ENCODE data around the gene SLAMF7. TPM values are rescaled to one million over a fixed set of nuclear protein-coding genes. Genes with fewer than 3 reads are reported as not detected.

The SLAMF7 gene
- total and polyA plus RNA-seq, 10 of the 15 experiments (the other 5 are each of a cell fraction or from before 2014, with no cell fraction given): 66.6 to 284 (median 108) TPM

GRCh38 chr1:160716013-160716412 lies 23.0 kb upstream of the SLAMF7 start:
- H3K4me2 ChIP-seq (ENCODE audit: control insufficient read depth, insufficient read depth): no peak overlapping the region
- H3K9me3 ChIP-seq (replicated peaks; ENCODE audit: control insufficient read depth, insufficient read depth, low read length): no peaks in the 10 kb centered on the region
- no peak for ATAC-seq
- no peak for DNase-seq (ENCODE audit: low read depth, low spot score)
- H3K27me3 ChIP-seq (replicated peaks in 1 of 2; ENCODE audit: control insufficient read depth in 2 of 2, insufficient read depth in 2 of 2, low read length in 1 of 2): no peaks in the 10 kb centered on the region
- H3K79me2 ChIP-seq (ENCODE audit: control insufficient read depth, insufficient read depth, low read length): peaks cover 23% of the 10 kb centered on the region
- TF ChIP-seq IRF4 (IDR thresholded peaks at IDR 0.05; ENCODE audit: low read depth, low read length): no peak
- no peak for TF ChIP-seq RFX5 (IDR thresholded peaks at IDR 0.05; ENCODE audit: low read depth, low read length)
- no peak for TF ChIP-seq CBX5 (IDR thresholded peaks at IDR 0.05; ENCODE audit: low read depth)
- TF ChIP-seq MXI1 (IDR thresholded peaks at IDR 0.05; ENCODE audit: low read depth, low read length): no peak
- no peak for TF ChIP-seq IRF5 (IDR thresholded peaks at IDR 0.05; ENCODE audit: borderline replicate concordance)
- TF ChIP-seq, protein P1, sequence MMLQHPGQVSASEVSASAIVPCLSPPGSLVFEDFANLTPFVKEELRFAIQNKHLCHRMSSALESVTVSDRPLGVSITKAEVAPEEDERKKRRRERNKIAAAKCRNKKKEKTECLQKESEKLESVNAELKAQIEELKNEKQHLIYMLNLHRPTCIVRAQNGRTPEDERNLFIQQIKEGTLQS (IDR thresholded peaks at IDR 0.05; ENCODE audit: borderline replicate concordance, extremely low read depth, low read depth, low read length): no peak
- no peak for TF ChIP-seq CHD4 (IDR thresholded peaks at IDR 0.05)
- no peak for TF ChIP-seq MYC (IDR thresholded peaks at IDR 0.05; ENCODE audit: insufficient read depth, insufficient read length, insufficient replicate concordance, low read length, severe bottlenecking)
- TF ChIP-seq CEBPZ (IDR thresholded peaks at IDR 0.05; ENCODE audit: low read depth, low read length): no peak
- no peak for TF ChIP-seq NFYB (IDR thresholded peaks at IDR 0.05; ENCODE audit: insufficient read depth, low read depth, low read length)
- TF ChIP-seq ZBED1 (IDR thresholded peaks at IDR 0.05; ENCODE audit: borderline replicate concordance): no peak
- TF ChIP-seq RBBP5 (conservative IDR thresholded peaks at IDR 0.05): no peak
- no peak for TF ChIP-seq RCOR1 (conservative IDR thresholded peaks at IDR 0.05; ENCODE audit: low read depth, low read length)
- TF ChIP-seq NFXL1 (IDR thresholded peaks at IDR 0.05; ENCODE audit: borderline replicate concordance): no peak
- H3K4me1 ChIP-seq (ENCODE audit: control insufficient read depth, insufficient read depth, low read length): peaks cover 18% of the 10 kb centered on the region
- H3K4me3 ChIP-seq: no peak overlapping the region
- intact Hi-C loops (cut with micrococcal nuclease; ENCODE audit: unreplicated experiment) (no loop called here), in situ Hi-C loops (cut with MboI) (no loop called here)
- no peaks in the 10 kb centered on the region for H3K36me3 ChIP-seq (ENCODE audit: control insufficient read depth in 2 of 2, insufficient read depth in 2 of 2, low read length in 1 of 2)
- WGBS (ENCODE audit: insufficient coverage, insufficient replicate concordance, low lambda C conversion rate, missing lambda C conversion rate): 92% methylated on average over 1 of the region's 1 CpG
- H3K27ac ChIP-seq (ENCODE audit: control insufficient read depth, insufficient read depth): no peak overlapping the region
- no TSS peak for BruUV-seq (replicated peaks)
- FAIRE-seq: no peak
- H3K9ac ChIP-seq (ENCODE audit: control insufficient read depth, insufficient read depth, low read length): no peak overlapping the region
- H2AFZ ChIP-seq (ENCODE audit: control insufficient read depth, low read depth, low read length): no peak overlapping the region
- ChIA-PET CTCF (interaction anchor here (1.0 to 6.8 kb wide), 11 partner anchors 8 to 287 kb away, joined by 3 to 102 read pairs (median 5); no protein-coding TSS in a partner anchor), POLR2A (interaction anchor here (0.6 to 5.8 kb wide), 4 partner anchors 9 to 110 kb away, joined by 3 to 73 read pairs (median 4); no protein-coding TSS in a partner anchor), SMC1A (ENCODE audit: uncharacterized antibody, unreplicated experiment) (interaction anchor here (0.6 to 7.1 kb wide), 12 partner anchors 8 to 346 kb away, joined by 3 to 149 read pairs (median 4); no protein-coding TSS in a partner anchor), RAD21 (ENCODE audit: unreplicated experiment) (interaction anchor here (0.9 to 2.7 kb wide), 6 partner anchors 10 to 238 kb away, joined by 3 to 26 read pairs (median 6); partner anchors contain the start of gene ITLN2)
- no peaks in the 10 kb centered on the region for H4K20me1 ChIP-seq (ENCODE audit: control insufficient read depth, insufficient read depth)

Measured in GM12878 (cell line).